GM10266 (cell line): ENCODE data around the gene TMED7.
"Not testable (repeated sequence)": the region's sequence is repeated elsewhere in the genome, so short reads cannot be mapped to it uniquely, and the experiment has no call there.

Experiments used
- DNase-seq: peaks from one replicate; pipeline ENCODE4 v3.0.0; 2012; ENCODE audit errors: extremely low spot score
- TF ChIP-seq, protein P1 (sequence below): IDR thresholded peaks from 2 replicates; pipeline ENCODE4 v1.5.1; 2012; ENCODE audit warnings: mild to moderate bottlenecking, low read depth; ENCODE audit not compliant: control insufficient read depth, insufficient read depth; ENCODE audit errors: missing control alignments

The TMED7 gene

DNA sequence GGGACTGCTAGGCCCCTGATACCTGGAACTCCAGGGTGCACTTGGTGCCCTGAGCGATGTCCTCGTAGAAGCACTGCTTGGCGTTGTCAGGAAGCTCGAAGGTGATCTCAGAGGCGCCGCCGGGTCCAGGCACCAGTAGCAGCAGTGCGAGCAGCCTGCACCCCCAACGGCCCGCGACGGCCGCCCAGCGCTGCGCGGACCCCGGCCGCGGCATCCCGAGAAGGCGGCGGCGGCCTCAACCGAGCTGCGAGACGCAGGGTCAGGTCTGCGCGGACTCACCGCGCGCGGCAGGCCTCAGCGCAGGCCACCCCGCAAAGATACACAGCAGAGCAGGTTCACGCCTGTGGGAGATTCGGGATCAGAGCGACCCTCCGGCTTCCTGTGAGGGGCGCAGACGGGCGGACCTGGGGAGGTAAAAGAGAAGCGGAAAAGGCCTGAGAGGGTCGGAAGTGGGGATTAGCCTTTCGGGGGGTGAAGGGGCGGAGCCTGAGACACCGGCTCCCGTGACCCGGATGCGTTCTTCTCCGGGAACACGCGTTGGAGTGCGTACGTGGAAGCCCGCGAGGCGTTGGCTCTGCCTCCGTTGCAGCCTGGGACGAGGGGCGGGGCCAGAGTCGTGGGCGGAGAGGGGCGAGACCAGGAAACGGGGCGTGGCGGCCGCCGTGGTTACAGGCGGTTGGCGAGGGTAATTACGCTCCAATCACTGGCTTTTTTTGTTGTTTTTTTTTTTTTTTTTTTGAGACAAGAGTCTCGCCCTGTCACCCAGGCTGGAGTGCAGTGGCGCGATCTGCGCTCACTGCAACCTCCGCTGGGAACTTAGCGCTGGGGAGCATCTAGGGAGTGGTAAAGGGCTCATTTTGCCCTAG lies at the start of gene TMED7:
TMED7 (minus strand) TSS at position 458 of the 866 bp plus-strand sequence; CDS start at position 214, 244 bp downstream.
- TF ChIP-seq, protein P1, sequence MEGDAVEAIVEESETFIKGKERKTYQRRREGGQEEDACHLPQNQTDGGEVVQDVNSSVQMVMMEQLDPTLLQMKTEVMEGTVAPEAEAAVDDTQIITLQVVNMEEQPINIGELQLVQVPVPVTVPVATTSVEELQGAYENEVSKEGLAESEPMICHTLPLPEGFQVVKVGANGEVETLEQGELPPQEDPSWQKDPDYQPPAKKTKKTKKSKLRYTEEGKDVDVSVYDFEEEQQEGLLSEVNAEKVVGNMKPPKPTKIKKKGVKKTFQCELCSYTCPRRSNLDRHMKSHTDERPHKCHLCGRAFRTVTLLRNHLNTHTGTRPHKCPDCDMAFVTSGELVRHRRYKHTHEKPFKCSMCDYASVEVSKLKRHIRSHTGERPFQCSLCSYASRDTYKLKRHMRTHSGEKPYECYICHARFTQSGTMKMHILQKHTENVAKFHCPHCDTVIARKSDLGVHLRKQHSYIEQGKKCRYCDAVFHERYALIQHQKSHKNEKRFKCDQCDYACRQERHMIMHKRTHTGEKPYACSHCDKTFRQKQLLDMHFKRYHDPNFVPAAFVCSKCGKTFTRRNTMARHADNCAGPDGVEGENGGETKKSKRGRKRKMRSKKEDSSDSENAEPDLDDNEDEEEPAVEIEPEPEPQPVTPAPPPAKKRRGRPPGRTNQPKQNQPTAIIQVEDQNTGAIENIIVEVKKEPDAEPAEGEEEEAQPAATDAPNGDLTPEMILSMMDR: no peak
- peak; percentile 97 for DNase-seq

GRCh38 chr5:115674782-115675181 lies 48.9 kb upstream of the TMED7 start:
- not testable (repeated sequence) for DNase-seq

GRCh38 chr5:115673596-115673995 lies 47.8 kb upstream of the TMED7 start:
- TF ChIP-seq, protein P1: no peak
- no peak for DNase-seq

- TF ChIP-seq, protein P1: no peak
These were observed 46.1 kb upstream of the TMED7 start for GRCh38 chr5:115671939-115672338.

DNA sequence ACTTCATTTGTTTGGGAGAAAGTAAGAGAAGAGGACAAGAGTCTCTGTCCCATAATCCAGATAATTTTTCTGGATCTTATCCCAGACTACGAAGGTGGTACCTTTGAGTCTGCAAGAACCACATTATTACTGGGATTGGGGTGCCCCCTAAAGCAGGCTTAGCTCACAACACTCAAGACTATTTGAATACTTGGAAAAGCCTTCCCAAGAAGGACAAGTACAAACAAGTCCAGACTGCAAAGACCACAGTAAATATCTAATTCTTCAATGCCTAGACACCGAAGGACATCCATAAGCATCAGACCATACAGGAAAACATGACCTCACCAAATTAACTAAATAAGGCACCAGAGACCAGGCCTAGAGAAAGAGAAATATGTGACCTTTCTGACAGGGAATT lies 40.2 kb upstream of the TMED7 start:
- no peak for DNase-seq
- TF ChIP-seq, protein P1: no peak

More at GRCh38 chr5:115671939-115672338, 46.1 kb upstream of the TMED7 start:
- no peak for DNase-seq

DNA sequence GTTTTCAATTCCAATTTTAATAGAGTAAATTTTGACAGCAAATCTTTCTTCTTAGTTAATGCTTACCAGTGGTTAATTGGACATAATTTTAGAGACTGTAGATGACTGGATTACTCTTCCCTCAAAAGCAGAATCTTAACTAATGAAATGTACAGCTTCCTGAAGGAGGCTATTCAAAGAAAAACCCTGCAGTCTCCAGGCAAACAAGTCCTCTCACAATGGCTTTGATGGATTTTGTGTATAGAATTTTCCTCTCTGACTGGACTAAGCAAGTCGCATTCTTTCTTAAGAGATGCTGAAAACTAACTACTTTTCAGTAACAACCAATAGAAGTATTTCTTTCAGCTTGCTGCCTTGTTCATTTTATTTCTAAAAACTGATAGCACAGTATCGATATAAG lies 35.7 kb upstream of the TMED7 start:
- TF ChIP-seq, protein P1: no peak

DNA sequence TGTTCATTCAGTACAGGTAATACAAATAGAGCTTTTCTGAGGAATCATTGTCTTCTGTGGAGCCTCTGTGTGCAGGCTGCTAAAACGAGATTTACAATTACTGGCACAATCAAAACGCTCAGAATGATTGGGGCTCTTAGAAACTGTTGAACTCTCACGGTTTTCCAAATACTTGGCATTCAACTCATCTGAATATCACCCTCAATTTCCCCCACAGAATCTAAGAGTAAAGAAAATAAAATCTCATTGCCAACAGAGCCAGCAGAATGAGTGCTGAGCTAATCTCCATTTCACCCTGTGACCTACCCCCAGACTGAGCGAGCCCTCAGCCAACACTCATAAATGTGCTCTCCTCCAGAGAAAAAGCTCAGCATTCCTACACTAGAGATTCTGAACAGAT lies 35.3 kb upstream of the TMED7 start:
- TF ChIP-seq, protein P1: no peak
- no peak for DNase-seq

More for the DNA sequence above, 35.7 kb upstream of the TMED7 start:
- DNase-seq: no peak
